ENCODE data around the gene ARHGAP6. TPM values are rescaled to one million over a fixed set of nuclear protein-coding genes. Genes with fewer than 3 reads are reported as not detected.
"Not testable (repeated sequence)": the region's sequence is repeated elsewhere in the genome, so short reads cannot be mapped to it uniquely, and the experiment has no call there.

The ARHGAP6 gene
- total and polyA plus RNA-seq, 3 experiments from 2014 or later: not detected

DNA sequence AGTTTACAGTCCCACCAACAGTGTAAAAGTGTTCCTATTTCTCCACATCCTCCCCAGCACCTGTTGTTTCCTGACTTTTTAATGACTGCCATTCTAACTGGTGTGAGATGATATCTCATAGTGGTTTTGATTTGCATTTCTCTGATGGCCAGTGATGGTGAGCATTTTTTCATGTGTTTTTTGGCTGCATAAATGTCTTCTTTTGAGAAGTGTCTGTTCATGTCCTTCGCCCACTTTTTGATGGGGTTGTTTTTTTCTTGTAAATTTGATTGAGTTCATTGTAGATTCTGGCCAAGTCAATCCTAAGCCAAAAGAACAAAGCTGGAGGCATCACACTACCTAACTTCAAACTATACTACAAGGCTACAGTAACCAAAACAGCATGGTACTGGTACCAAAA is 146.5 kb downstream of the ARHGAP6 start:
- CTCF ChIA-PET: not testable (repeated sequence)

DNA sequence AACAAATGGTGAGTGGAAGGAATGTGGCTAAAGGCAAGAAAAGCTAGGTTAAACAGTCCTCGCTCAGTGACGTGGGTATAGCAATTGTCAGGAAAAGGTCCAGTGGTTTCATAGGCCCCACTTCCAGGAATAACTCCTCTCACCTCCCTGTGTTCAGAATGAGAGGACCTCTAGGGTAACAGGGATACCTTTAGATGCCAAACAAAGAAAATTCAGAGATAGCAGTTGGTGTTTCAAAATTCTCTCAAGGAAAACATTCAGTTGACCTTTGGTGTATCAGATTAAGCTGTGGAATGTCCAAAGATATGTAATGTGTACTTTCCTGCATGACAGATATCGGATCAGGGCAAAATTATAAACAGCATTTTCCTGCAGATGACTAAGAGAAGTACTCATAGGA is 155.9 kb downstream of the ARHGAP6 start:
- POLR2A ChIA-PET: no interaction called here
- CTCF ChIA-PET: no interaction called here

More for the DNA sequence above, 146.5 kb downstream of the ARHGAP6 start:
- H3K4me1 Mint-ChIP-seq; DNase-seq; H3K36me3 Mint-ChIP-seq; H3K36me3 ChIP-seq (ENCODE audit: insufficient read depth, low read length); H3K27me3 ChIP-seq (ENCODE audit: insufficient read depth, low read length, poor library complexity, severe bottlenecking); H3K27ac ChIP-seq (ENCODE audit: low read depth, low read length); H3K9me3 ChIP-seq (ENCODE audit: low read length); H3K4me3 Mint-ChIP-seq; POLR2A ChIA-PET; H3K4me3 ChIP-seq (ENCODE audit: low read length); H3K27ac Mint-ChIP-seq; H3K4me1 ChIP-seq (ENCODE audit: insufficient read depth, low read length): not testable (repeated sequence)
- Mint-ChIP-seq H3K27me3 (peaks cover 0 to 19% of the 10 kb centered on the region in 2 donors), H3K9me3 (peaks cover 0 to 14% (median 0%) of the 10 kb centered on the region in 5 donors)

DNA sequence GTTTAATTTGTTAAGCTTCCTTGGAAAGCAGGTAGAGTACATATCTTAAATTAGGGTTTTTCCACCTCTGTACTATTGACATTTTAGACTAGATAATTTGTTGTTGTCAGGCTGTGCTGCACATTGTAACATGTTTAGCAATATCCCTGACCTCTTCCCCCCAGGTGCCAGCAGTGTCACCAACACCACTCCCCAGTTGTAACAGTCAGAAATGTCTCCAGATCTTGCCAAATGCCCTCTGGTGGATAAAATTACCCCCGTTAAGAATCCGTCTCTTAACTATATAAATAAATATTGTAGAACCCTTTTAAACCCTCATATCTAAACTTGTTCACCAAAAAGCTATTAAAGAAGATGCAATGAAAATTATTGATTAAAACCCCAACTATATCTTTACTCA is 161.5 kb downstream of the ARHGAP6 start:
- Mint-ChIP-seq H3K36me3 (no peaks in the 10 kb centered on the region), H3K4me3 (no peak overlapping the region), H3K9me3 (peaks cover 0 to 4% (median 0%) of the 10 kb centered on the region in 5 donors), H3K4me1 (no peaks in the 10 kb centered on the region), H3K27me3 (peaks cover 3% of the 10 kb centered on the region in 2 donors), H3K27ac (no peak overlapping the region)
- POLR2A ChIA-PET: no interaction called here
- no peaks in the 10 kb centered on the region for H3K9me3 ChIP-seq (ENCODE audit: low read length)
- H3K4me3 ChIP-seq (ENCODE audit: low read length): no peak overlapping the region
- H3K4me1 ChIP-seq (ENCODE audit: insufficient read depth, low read length): no peaks in the 10 kb centered on the region
- CTCF ChIA-PET: no interaction called here
- H3K27me3 ChIP-seq (ENCODE audit: insufficient read depth, low read length, poor library complexity, severe bottlenecking): no peaks in the 10 kb centered on the region
- DNase-seq: no peak
- H3K36me3 ChIP-seq (ENCODE audit: insufficient read depth, low read length): no peaks in the 10 kb centered on the region
- H3K27ac ChIP-seq (ENCODE audit: low read depth, low read length): no peak overlapping the region

More for the DNA sequence above, 155.9 kb downstream of the ARHGAP6 start:
- no peak overlapping the region for H3K4me3 ChIP-seq (ENCODE audit: low read length)
- H3K27ac ChIP-seq (ENCODE audit: low read depth, low read length): no peak overlapping the region
- no peaks in the 10 kb centered on the region for H3K4me1 Mint-ChIP-seq
- no peaks in the 10 kb centered on the region for H3K9me3 ChIP-seq (ENCODE audit: low read length)
- no peak overlapping the region for H3K27ac Mint-ChIP-seq
- H3K9me3 Mint-ChIP-seq: peaks cover 0 to 13% (median 0%) of the 10 kb centered on the region in 5 donors
- no peaks in the 10 kb centered on the region for H3K36me3 Mint-ChIP-seq
- DNase-seq: no peak
- H3K4me3 Mint-ChIP-seq: no peak overlapping the region
- peaks cover 1 to 3% of the 10 kb centered on the region in 2 donors for H3K27me3 Mint-ChIP-seq
- no peaks in the 10 kb centered on the region for H3K27me3 ChIP-seq (ENCODE audit: insufficient read depth, low read length, poor library complexity, severe bottlenecking)
- no peaks in the 10 kb centered on the region for H3K36me3 ChIP-seq (ENCODE audit: insufficient read depth, low read length)
- no peaks in the 10 kb centered on the region for H3K4me1 ChIP-seq (ENCODE audit: insufficient read depth, low read length)

DNA sequence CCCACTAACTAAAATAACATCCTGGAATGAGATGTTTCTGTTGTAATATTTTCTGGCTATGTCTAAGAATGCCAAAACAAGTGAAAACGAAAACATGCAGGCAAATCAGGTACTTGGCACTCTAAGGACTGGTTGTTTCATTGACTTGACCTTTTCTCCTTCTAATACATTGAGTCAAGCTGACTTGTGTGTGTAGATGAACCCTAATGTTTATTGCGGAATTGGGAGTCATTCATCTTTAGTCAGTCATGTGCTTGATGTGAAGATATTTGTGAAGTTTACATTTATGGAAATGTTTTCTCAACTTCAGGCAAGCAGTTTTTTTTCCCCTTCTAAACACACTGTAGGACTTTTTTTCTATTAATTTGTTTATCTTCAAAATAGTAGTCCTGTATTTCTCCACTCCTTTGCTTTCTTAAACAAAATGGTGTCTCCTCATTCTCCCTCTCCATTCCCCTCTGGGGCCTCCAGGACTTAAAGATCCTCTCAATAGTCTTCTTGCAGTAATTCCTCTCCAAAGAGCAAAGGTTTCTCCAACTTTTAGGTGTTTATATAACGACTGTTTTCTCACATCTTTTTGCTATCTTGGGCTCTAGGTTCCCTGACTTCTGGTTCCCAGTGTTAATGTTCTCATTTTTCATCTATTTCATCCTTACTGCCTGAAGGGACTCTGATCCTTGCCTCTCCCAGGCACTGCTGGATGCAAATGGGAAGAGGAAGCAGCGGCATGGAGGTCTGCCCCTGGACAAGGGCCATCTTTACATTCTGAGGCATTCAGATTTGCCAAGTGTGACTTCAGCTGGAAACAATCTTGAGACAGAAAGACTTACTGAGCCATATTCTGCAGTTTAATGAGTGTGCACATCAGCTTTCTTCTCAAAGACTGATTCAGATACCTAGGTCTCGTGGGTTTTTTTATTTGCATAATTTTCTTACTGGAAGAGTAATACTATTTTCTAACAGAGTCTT is 166.4 kb downstream of the ARHGAP6 start:
- no peak overlapping the region for H3K27ac Mint-ChIP-seq
- no peak for DNase-seq
- H3K27me3 Mint-ChIP-seq: peaks cover 0 to 2% of the 10 kb centered on the region in 2 donors
- H3K27ac ChIP-seq (ENCODE audit: low read depth, low read length): no peak overlapping the region
- ChIA-PET CTCF (no interaction called here), POLR2A (no interaction called here)
- no peaks in the 10 kb centered on the region for H3K9me3 ChIP-seq (ENCODE audit: low read length)
- H3K4me3 ChIP-seq (ENCODE audit: low read length): no peak overlapping the region
- H3K4me1 Mint-ChIP-seq: no peaks in the 10 kb centered on the region
- H3K36me3 ChIP-seq (ENCODE audit: insufficient read depth, low read length): no peaks in the 10 kb centered on the region
- H3K4me1 ChIP-seq (ENCODE audit: insufficient read depth, low read length): no peaks in the 10 kb centered on the region
- H3K4me3 Mint-ChIP-seq: no peak overlapping the region
- peaks cover 0 to 2% (median 0%) of the 10 kb centered on the region in 5 donors for H3K9me3 Mint-ChIP-seq
- no peaks in the 10 kb centered on the region for H3K36me3 Mint-ChIP-seq
- H3K27me3 ChIP-seq (ENCODE audit: insufficient read depth, low read length, poor library complexity, severe bottlenecking): no peaks in the 10 kb centered on the region

DNA sequence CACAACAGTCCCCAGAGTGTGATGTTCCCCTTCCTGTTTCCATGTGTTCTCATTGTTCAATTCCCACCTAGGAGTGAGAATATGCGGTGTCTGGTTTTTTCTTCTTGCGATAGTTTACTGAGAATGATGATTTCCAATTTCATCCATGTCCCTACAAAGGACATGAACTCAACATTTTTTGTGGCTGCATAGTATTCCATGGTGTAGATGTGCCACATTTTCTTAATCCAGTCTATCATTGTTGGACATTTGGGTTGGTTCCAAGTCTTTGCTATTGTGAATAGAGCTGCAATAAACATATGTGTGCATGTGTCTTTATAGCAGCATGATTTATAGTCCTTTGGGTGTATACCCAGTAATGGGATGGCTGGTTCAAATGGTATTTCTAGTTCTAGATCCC is 174.3 kb downstream of the ARHGAP6 start:
- H3K36me3 Mint-ChIP-seq; H3K27ac Mint-ChIP-seq; DNase-seq; H3K36me3 ChIP-seq (ENCODE audit: insufficient read depth, low read length); H3K27me3 Mint-ChIP-seq; H3K27ac ChIP-seq (ENCODE audit: low read depth, low read length); H3K4me3 ChIP-seq (ENCODE audit: low read length); CTCF ChIA-PET; H3K4me1 ChIP-seq (ENCODE audit: insufficient read depth, low read length); H3K9me3 ChIP-seq (ENCODE audit: low read length); H3K27me3 ChIP-seq (ENCODE audit: insufficient read depth, low read length, poor library complexity, severe bottlenecking); H3K4me1 Mint-ChIP-seq; POLR2A ChIA-PET; H3K9me3 Mint-ChIP-seq; H3K4me3 Mint-ChIP-seq: not testable (repeated sequence)

DNA sequence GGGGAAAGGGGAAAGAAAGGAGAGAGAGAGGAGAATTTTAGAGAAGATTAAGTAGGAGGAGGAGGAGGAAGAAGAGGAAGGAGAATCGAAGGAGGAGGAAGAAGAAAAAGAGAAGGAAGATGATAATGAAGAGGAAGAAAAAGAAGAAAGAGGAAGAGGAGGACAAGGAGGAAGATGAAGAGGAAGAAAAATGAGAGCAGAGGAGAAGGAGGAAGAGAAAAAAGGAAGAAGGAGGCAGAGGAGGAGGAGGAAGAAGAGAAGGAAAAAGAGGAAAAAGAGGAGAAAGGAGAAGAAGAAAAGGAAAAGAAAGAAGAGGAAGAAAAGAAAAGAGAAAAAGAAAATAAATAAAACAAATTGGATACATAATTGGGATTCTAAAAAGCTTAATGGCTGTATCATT is 181.4 kb downstream of the ARHGAP6 start:
- Mint-ChIP-seq H3K4me1 (no peaks in the 10 kb centered on the region), H3K36me3 (no peaks in the 10 kb centered on the region), H3K9me3 (no peaks in the 10 kb centered on the region), H3K27ac (no peak overlapping the region), H3K4me3 (no peak overlapping the region), H3K27me3 (peaks cover 3 to 13% of the 10 kb centered on the region in 2 donors)
- no peak for DNase-seq
- Histone ChIP-seq H3K4me1 (ENCODE audit: insufficient read depth, low read length) (no peaks in the 10 kb centered on the region), H3K4me3 (ENCODE audit: low read length) (no peak overlapping the region), H3K36me3 (ENCODE audit: insufficient read depth, low read length) (no peaks in the 10 kb centered on the region), H3K9me3 (ENCODE audit: low read length) (no peaks in the 10 kb centered on the region), H3K27me3 (ENCODE audit: insufficient read depth, low read length, poor library complexity, severe bottlenecking) (no peaks in the 10 kb centered on the region), H3K27ac (ENCODE audit: low read depth, low read length) (no peak overlapping the region)
- POLR2A ChIA-PET: no interaction called here
- CTCF ChIA-PET: no interaction called here

DNA sequence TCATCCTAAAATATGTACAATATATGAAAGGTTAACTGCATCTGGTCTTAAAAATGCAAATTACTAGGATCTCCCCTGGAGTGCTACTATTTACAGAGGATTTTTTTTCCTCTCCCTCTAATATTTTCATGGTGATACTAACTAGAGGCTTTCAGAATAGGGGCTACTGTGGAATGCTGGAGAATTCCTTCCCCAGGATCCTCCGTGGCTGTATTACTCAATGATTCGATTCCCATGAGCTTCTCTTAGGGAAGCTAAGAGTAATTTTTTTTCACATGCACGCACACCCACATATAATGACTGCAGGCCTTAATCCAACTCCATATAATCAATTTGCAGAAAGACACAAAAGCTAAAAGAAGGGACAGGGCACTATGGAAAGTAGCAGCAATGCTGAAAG is 184.7 kb downstream of the ARHGAP6 start:
- Histone ChIP-seq H3K4me1 (ENCODE audit: insufficient read depth, low read length) (no peaks in the 10 kb centered on the region), H3K9me3 (ENCODE audit: low read length) (no peaks in the 10 kb centered on the region), H3K27me3 (ENCODE audit: insufficient read depth, low read length, poor library complexity, severe bottlenecking) (no peaks in the 10 kb centered on the region), H3K27ac (ENCODE audit: low read depth, low read length) (no peak overlapping the region), H3K4me3 (ENCODE audit: low read length) (no peak overlapping the region), H3K36me3 (ENCODE audit: insufficient read depth, low read length) (no peaks in the 10 kb centered on the region)
- POLR2A ChIA-PET: no interaction called here
- H3K9me3 Mint-ChIP-seq: no peaks in the 10 kb centered on the region
- H3K27ac Mint-ChIP-seq: no peak overlapping the region
- no peaks in the 10 kb centered on the region for H3K36me3 Mint-ChIP-seq
- H3K4me1 Mint-ChIP-seq: no peaks in the 10 kb centered on the region
- H3K27me3 Mint-ChIP-seq: peaks cover 2 to 13% of the 10 kb centered on the region in 2 donors
- H3K4me3 Mint-ChIP-seq: no peak overlapping the region
- CTCF ChIA-PET: no interaction called here
- no peak for DNase-seq

DNA sequence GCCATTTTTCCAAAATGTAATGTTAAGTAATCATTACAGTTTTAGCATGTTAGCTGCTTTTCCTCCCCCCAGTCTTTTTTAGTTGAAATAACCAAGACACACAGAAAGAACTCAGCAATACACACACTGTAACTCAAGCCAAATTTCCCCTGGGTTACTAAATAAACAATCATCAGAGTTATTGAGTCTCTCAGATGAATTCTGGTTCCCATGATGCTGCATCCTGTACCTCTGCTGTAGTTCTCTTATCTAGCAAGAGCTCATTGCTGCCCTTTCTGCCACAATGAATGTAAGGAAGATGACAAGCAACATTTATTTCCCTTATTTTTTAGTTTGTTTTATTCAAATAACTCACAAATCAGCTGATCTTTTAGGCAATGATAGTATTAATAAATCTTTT is 185.1 kb downstream of the ARHGAP6 start:
- H3K36me3 ChIP-seq (ENCODE audit: insufficient read depth, low read length): no peaks in the 10 kb centered on the region
- peaks cover 2 to 13% of the 10 kb centered on the region in 2 donors for H3K27me3 Mint-ChIP-seq
- no peaks in the 10 kb centered on the region for H3K9me3 Mint-ChIP-seq
- no peak overlapping the region for H3K4me3 ChIP-seq (ENCODE audit: low read length)
- no peaks in the 10 kb centered on the region for H3K4me1 ChIP-seq (ENCODE audit: insufficient read depth, low read length)
- no peak overlapping the region for H3K27ac Mint-ChIP-seq
- POLR2A ChIA-PET: no interaction called here
- H3K27me3 ChIP-seq (ENCODE audit: insufficient read depth, low read length, poor library complexity, severe bottlenecking): no peaks in the 10 kb centered on the region
- no peak overlapping the region for H3K27ac ChIP-seq (ENCODE audit: low read depth, low read length)
- H3K4me1 Mint-ChIP-seq: no peaks in the 10 kb centered on the region
- CTCF ChIA-PET: no interaction called here
- H3K9me3 ChIP-seq (ENCODE audit: low read length): no peaks in the 10 kb centered on the region
- H3K4me3 Mint-ChIP-seq: no peak overlapping the region
- H3K36me3 Mint-ChIP-seq: no peaks in the 10 kb centered on the region
- no peak for DNase-seq

Data from CD8-positive, alpha-beta memory T cell (primary cell).